Activated naive CD8-positive, alpha-beta T cell (primary cell): ENCODE data around the gene ECHDC3.

Experiments used
- H3K27ac Mint-ChIP-seq: one replicate; pipeline ENCODE4 v1.8.0; 2021; ENCODE audit warnings: mixed read lengths
- H3K27me3 Mint-ChIP-seq: one replicate; pipeline ENCODE4 v1.8.0; 2021; ENCODE audit warnings: mixed read lengths
- H3K36me3 Mint-ChIP-seq: one replicate; pipeline ENCODE4 v1.8.0; 2021; ENCODE audit warnings: mixed read lengths
- H3K4me1 Mint-ChIP-seq: one replicate; pipeline ENCODE4 v1.8.0; 2021; ENCODE audit warnings: low read depth, mixed read lengths
- H3K4me3 Mint-ChIP-seq: one replicate; pipeline ENCODE4 v1.8.0; 2021; ENCODE audit warnings: mild to moderate bottlenecking, mixed read lengths
- H3K9me3 Mint-ChIP-seq: one replicate; pipeline ENCODE4 v1.8.0; 2021; ENCODE audit warnings: low read depth, mixed read lengths

Gene ECHDC3

DNA sequence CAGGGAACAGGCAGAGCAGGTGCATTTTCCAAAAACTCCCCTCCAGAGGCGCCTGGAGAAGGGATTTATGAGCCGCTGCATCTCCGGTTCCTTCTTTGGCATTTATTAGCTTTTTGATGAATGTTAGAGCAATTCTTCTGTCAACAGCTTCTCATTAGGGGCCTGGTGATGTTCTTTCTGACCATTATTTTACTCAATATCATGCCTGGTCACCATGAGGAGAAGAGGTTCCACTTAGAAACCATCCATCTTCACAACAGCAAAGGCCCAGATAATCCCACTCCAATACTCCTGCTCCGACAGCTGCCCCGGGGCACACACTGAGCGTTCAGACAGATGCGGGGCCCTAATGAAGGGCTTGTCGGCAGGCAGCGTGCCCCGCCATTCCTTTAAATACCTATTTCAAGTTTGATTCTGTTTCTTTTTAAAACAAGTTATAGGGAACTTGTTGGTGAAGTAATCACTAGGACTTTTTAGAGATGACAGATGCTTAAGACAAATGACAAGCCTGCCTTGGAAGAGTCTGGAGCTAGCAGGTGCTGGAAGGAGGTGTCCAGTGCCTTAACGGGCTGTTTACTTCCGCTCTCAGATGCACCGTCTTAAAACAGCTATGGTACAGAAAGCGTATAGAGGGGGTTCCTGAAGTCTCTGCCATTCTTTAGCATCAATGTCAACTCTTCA, 31.7 kb downstream of the ECHDC3 start:
- no peaks in the 10 kb centered on the region for H3K9me3 Mint-ChIP-seq
- peaks cover 2% of the 10 kb centered on the region for H3K27me3 Mint-ChIP-seq
- H3K4me3 Mint-ChIP-seq: no peak overlapping the region
- H3K4me1 Mint-ChIP-seq: no peaks in the 10 kb centered on the region
- H3K27ac Mint-ChIP-seq: no peak overlapping the region
- no peaks in the 10 kb centered on the region for H3K36me3 Mint-ChIP-seq

DNA sequence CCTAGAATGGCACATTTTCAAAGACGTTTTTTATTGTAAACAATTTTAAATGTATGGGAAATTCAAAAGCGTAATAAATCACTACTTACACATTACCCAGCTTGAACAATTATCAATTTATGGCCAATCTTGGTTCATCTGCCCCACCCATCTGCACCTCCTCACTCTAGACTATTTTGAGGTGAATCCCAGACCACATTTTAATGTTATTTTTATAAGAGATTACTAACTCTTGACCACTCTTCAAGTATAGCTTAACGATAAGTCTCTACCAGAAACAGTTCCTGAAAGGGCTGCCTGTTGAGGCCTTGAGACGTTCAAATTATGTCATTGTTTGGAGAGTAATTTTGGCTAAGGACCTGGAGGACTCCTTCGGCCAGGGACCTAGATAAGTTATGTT, 33.2 kb downstream of the ECHDC3 start:
- H3K27ac Mint-ChIP-seq: no peak overlapping the region
- peaks cover 2% of the 10 kb centered on the region for H3K27me3 Mint-ChIP-seq
- no peaks in the 10 kb centered on the region for H3K36me3 Mint-ChIP-seq
- no peaks in the 10 kb centered on the region for H3K9me3 Mint-ChIP-seq
- no peak overlapping the region for H3K4me3 Mint-ChIP-seq
- no peaks in the 10 kb centered on the region for H3K4me1 Mint-ChIP-seq

DNA sequence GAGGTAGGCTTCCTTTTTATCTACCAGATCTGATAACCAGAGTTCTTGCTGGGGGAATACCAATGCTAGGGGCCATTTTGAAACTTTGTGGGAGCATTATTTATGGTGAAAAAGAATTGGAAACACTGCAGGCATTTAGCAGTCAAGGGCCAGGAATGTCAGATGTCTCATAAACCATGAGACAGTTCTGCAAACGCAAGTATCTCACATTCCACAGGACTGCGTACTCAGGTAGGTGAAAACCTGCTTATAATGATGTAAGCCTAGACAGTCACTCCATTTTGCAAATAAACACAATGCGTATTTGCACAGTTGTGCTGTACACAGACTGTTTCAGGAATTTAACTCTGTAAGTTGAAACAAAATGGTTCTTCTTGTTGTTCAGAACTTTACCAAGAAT, 33.9 kb downstream of the ECHDC3 start:
- Mint-ChIP-seq H3K4me1 (no peaks in the 10 kb centered on the region), H3K27me3 (no peaks in the 10 kb centered on the region), H3K36me3 (no peaks in the 10 kb centered on the region), H3K9me3 (no peaks in the 10 kb centered on the region), H3K27ac (no peak overlapping the region), H3K4me3 (no peak overlapping the region)

DNA sequence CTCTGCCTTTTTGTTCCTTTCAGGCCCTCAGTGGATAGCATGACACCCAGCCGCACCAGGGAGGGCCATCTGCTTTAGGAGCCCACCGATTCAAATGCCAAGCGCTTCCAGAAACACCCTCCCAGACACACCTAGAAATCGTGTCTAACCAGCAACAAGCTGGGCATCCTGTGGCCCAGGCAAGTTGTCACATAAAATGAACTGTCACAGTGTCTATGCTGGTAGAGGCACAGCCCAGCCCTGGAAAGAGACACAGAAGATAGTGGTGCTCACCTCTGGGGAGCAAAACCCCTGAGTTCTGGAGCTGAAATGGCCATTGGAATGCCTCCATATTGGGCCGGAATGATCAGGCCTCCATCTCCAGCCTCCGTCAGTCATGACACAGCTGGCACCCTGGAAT, 38.9 kb downstream of the ECHDC3 start:
- H3K4me3 Mint-ChIP-seq: no peak overlapping the region
- H3K36me3 Mint-ChIP-seq: no peaks in the 10 kb centered on the region
- H3K4me1 Mint-ChIP-seq: peaks cover 1% of the 10 kb centered on the region
- H3K27ac Mint-ChIP-seq: no peak overlapping the region
- H3K27me3 Mint-ChIP-seq: no peaks in the 10 kb centered on the region
- no peaks in the 10 kb centered on the region for H3K9me3 Mint-ChIP-seq

DNA sequence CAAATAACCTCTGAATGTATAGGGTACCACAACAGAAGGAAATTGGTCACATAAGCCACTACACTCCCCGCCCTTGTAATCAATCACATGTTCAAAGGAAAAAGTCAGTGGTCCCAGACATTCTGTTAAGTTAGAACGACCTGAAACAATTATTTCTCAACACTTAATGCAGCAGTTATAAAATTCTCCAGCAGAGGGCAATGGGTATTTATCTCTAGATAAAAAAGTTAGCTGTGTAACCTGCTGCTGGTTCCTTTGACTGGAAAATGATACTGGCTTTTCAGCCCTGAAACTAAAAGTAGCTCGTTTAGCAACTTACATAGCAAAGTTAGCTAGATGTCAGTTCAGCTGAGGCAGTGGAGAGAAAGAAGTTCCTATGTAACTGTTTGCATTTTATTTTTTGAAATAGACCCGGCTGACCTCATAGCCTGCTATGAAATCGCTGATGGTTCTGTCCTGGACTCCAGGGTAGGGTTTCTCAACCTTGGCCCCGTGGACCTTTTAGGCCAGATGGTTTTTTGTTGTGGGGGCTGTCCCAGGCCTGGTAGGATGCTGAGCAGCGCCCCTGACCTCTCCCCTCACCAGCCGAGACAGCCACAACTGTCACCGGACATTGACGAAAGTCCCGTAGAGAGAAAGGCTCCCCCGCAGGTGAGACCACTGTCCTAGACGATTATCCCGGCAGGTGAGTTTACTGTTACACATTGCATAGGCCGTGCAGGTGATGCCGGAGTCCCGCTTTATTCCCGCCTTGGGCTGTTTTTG, 40.8 kb downstream of the ECHDC3 start:
- H3K27ac Mint-ChIP-seq: no peak overlapping the region
- peaks cover 1% of the 10 kb centered on the region for H3K4me1 Mint-ChIP-seq
- no peaks in the 10 kb centered on the region for H3K9me3 Mint-ChIP-seq
- H3K36me3 Mint-ChIP-seq: no peaks in the 10 kb centered on the region
- H3K4me3 Mint-ChIP-seq: no peak overlapping the region
- peaks cover 1% of the 10 kb centered on the region for H3K27me3 Mint-ChIP-seq

DNA sequence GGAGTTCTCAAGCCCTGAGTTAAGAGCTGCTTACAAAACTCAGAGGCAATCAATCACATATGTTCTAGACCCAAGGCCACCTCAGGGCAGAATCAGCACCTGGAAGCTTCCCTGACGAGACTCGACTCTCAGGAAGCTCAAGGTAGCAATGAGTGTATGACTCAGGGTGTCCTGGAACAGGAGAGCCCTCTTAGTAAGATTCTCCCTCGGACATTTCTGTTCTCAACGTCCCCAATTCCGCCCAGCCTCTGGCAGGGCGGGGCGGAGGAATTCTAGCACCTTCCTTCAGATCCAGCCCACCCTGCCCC, 41.3 kb downstream of the ECHDC3 start:
- Mint-ChIP-seq H3K4me3 (no peak overlapping the region), H3K27ac (no peak overlapping the region), H3K36me3 (no peaks in the 10 kb centered on the region), H3K9me3 (no peaks in the 10 kb centered on the region), H3K4me1 (peaks cover 1% of the 10 kb centered on the region), H3K27me3 (peaks cover 1% of the 10 kb centered on the region)

DNA sequence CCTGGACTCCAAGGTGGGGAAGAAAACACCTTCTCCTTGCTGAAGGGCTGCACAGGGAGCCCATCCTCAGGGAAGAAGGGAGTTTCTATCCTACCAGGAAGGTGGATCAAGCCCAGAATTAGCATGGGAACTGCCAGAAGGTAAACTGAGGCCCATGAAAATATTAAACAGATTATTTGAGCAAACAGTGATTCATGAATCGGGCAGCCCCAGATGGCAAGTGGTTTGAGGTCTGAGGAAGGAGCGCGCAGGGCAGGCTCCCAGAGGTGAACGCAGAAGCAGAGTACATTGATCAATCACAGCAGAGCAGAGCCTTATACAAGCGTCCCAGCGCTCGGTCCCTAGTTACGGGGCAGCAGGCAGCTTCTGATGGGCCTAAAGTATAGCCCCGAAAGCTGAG, 45.2 kb downstream of the ECHDC3 start:
- Mint-ChIP-seq H3K9me3 (no peaks in the 10 kb centered on the region), H3K36me3 (no peaks in the 10 kb centered on the region), H3K4me1 (peaks cover 1% of the 10 kb centered on the region), H3K27me3 (peaks cover 1% of the 10 kb centered on the region), H3K4me3 (no peak overlapping the region), H3K27ac (no peak overlapping the region)

DNA sequence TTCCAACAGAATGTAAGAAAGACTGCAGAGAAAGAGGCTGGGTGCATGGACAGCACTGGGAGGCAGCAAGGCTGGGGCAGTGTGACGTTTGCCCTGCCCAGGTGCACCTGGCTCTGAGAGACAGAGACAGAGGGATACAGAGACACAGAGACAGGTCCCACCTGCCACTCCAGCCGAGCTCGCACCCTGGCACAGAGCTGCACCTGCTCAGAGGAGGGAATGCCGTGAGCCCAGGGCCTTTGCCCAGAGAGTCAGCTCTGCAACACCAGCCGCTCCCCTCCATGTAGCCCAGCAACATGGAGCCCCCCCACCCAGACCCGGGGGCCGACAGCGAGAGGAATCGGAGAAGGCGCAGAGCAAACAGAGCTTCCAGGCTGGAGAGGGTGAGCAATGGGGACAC, 45.7 kb downstream of the ECHDC3 start:
- Mint-ChIP-seq H3K9me3 (no peaks in the 10 kb centered on the region), H3K27me3 (peaks cover 1% of the 10 kb centered on the region), H3K27ac (no peak overlapping the region)

DNA sequence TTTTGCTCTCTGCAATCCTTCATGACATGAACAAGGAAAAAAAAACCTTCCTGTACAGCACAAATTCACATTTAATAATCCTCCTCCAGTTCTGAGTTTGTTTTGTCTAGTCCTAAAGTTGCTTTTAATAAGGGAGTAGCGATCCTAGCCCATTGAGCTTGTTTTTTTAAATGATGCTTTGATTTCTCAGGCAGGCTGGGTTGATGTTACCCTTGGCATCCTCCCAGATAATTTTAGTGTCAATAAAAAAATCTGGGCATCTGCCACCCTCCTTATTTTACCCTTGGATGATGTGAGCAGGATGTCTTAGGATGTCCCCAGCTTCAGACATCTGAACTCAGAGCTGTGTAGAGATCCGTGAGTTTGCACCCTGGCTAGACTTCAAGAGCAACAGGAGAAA, 47.1 kb downstream of the ECHDC3 start:
- H3K4me3 Mint-ChIP-seq: no peak overlapping the region
- no peaks in the 10 kb centered on the region for H3K9me3 Mint-ChIP-seq
- no peaks in the 10 kb centered on the region for H3K4me1 Mint-ChIP-seq
- no peak overlapping the region for H3K27ac Mint-ChIP-seq
- H3K27me3 Mint-ChIP-seq: peaks cover 1% of the 10 kb centered on the region
- no peaks in the 10 kb centered on the region for H3K36me3 Mint-ChIP-seq

More for the DNA sequence above, 45.7 kb downstream of the ECHDC3 start:
- peaks cover 1% of the 10 kb centered on the region for H3K4me1 Mint-ChIP-seq
- H3K36me3 Mint-ChIP-seq: no peaks in the 10 kb centered on the region
- no peak overlapping the region for H3K4me3 Mint-ChIP-seq

DNA sequence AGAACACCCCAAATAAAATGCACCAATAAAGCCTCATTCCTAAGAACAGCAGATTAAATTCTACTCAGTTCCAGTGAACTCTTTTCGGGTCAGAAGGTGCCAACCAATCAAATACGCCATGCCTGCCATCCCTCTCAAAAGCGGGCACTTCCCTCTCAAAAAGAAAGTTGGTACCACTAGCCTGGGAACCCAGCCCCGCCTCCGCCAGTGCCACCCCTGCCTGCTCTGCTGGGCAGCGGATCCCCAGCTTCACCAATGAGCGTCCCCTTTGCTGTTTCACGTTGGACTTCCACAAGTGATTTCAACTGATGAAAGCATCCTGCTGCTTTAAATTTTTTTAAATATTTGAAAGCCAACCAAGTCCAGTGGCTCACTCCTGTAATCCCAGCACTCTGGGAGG, 47.8 kb downstream of the ECHDC3 start:
- Mint-ChIP-seq H3K27ac (no peak overlapping the region), H3K4me1 (no peaks in the 10 kb centered on the region), H3K4me3 (no peak overlapping the region), H3K36me3 (no peaks in the 10 kb centered on the region), H3K27me3 (peaks cover 1% of the 10 kb centered on the region), H3K9me3 (no peaks in the 10 kb centered on the region)

DNA sequence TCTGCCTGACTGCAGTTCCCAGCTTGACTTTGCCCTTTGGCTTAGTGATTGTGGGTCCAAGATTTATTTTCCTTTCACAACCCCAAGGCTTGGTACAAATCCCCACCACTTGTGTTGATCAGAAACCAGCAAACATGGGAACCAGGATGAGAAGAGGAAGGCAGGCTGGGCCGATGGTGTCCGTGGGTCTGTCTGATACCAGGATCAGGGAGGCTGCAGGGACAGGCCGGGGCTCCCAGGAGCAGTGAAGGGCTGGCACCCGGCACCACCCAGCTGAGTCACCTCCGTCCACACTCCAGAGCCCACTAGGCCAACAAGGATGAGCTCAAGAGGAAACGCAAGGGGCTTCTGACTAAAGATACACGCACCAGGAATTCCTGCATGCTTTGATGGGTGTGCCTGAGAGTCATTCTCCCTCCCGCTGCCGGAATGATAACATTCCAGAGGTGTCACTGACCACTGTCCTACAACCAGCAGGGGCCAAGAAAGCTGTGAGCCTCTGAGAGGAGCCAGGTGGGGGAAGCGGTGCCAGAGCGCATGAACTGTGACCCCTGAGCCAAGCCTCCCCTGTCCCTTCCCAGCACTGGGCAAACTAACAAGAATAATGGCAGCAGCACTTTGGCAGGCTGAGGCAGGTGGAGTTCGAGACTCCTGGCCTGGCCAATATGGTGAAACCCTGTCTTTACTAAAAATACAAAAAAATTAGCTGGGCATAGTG, 51.7 kb downstream of the ECHDC3 start:
- H3K4me1 Mint-ChIP-seq: peaks cover 1% of the 10 kb centered on the region

DNA sequence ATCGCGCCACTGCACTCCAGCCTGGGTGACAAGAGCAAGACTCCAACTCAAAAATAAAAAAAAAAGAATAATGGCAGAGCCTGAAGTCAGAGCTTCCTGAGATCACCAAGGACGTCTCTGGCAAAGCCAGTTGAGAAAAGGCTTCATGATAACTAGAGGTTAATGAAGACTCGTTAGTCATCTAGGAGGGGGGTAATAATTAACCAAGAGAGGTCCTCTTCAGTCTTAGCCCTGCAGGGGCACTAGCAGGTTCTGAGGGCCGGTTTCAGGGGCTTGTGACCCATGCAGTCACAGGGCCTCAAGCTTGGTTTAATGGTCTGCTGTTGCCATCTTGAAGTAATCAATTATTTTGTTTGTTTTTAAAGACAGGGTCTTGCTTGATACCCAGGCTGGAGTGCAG, 52.4 kb downstream of the ECHDC3 start:
- Mint-ChIP-seq H3K27ac (no peak overlapping the region), H3K36me3 (no peaks in the 10 kb centered on the region), H3K27me3 (no peaks in the 10 kb centered on the region), H3K9me3 (no peaks in the 10 kb centered on the region), H3K4me3 (no peak overlapping the region), H3K4me1 (peaks cover 1% of the 10 kb centered on the region)

More for the DNA sequence above, 51.7 kb downstream of the ECHDC3 start:
- H3K36me3 Mint-ChIP-seq: no peaks in the 10 kb centered on the region
- no peaks in the 10 kb centered on the region for H3K9me3 Mint-ChIP-seq
- no peak overlapping the region for H3K27ac Mint-ChIP-seq
- H3K27me3 Mint-ChIP-seq: no peaks in the 10 kb centered on the region
- no peak overlapping the region for H3K4me3 Mint-ChIP-seq

DNA sequence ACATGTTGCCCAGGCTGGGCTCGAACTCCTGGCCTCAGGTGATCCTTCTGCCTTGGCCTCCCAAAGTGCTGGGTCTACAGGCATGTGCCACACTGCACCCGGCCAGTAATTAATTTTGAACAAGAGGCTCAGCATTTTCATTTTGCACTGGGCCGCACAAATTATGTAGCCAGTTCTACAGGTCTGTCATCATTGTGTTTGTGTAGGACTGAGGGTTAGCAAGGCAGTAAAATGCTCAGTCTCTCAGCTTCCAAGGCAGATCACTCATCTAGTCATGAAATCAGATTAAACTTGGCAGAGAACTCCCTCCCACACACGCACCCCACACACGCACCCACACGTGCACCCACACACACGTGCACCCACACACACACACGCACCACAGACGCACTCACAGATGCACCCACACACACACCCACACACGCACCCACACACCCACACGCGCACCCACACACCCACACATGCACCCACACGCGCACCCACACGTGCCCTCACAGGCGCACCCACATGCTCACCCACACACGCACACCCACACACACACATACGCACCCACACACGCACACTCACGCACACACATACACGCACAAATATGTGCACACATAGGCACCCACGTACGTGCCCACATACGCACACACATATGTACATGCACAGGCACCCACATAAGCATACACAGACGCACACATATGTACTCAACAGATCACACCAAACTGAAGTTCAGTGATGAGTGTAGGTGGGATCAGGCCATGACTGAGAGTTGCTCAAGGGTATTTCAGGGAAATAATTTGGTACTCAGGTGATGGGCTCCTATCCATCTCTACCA, 53.1 kb downstream of the ECHDC3 start:
- Mint-ChIP-seq H3K4me3 (no peak overlapping the region), H3K9me3 (no peaks in the 10 kb centered on the region), H3K36me3 (no peaks in the 10 kb centered on the region), H3K4me1 (peaks cover 1% of the 10 kb centered on the region), H3K27ac (no peak overlapping the region), H3K27me3 (no peaks in the 10 kb centered on the region)

DNA sequence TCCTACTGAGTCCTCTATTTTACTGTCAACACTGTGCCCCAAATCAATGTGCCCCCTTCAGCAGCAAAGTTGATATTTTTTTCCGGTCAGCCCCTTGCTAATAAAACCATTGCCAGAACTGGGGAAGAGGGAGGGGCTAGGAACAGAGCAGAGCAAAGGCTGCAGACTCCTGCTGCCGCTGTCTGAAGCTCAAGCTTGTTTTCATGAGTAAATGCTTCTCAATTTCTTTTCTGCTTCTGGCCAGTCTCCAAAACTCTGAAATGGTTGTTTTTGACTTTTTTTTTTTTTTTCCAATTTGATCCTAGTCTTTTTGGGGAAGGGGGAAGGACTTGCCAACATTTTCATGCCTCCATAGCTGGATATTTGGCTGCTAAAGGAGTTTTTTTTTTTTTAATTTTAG, 54.3 kb downstream of the ECHDC3 start:
- no peak overlapping the region for H3K27ac Mint-ChIP-seq
- no peaks in the 10 kb centered on the region for H3K9me3 Mint-ChIP-seq
- peaks cover 1% of the 10 kb centered on the region for H3K4me1 Mint-ChIP-seq

DNA sequence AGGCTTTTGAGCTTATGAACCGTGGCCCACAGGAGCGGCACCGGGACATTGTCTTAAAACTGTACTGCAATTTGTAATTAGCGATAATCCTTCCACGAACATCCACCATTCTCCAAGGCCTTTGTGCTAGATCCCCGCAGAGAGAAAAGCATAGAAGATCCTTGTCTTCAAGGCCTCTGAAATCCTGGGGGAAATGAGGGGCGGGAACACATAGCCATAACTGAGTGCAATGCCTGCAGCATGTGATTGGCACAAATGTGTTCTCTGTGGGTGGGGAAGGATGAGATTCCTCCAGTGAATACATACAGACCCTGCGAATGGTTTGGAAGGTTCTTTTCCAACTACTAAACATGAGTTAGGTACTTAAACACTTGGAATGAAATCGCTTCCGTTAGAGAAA, 55.1 kb downstream of the ECHDC3 start:
- H3K4me3 Mint-ChIP-seq: no peak overlapping the region

More for the DNA sequence above, 54.3 kb downstream of the ECHDC3 start:
- Mint-ChIP-seq H3K36me3 (no peaks in the 10 kb centered on the region), H3K27me3 (no peaks in the 10 kb centered on the region), H3K4me3 (no peak overlapping the region)

More for the DNA sequence above, 55.1 kb downstream of the ECHDC3 start:
- H3K9me3 Mint-ChIP-seq: no peaks in the 10 kb centered on the region
- H3K27ac Mint-ChIP-seq: no peak overlapping the region
- H3K4me1 Mint-ChIP-seq: peaks cover 1% of the 10 kb centered on the region
- H3K36me3 Mint-ChIP-seq: no peaks in the 10 kb centered on the region
- no peaks in the 10 kb centered on the region for H3K27me3 Mint-ChIP-seq
